ENCODE results near the gene CTBP2.

Gene CTBP2

GRCh38 chr10:125037145-125037877 is 123.1 kb downstream of the CTBP2 start:
- DNase-seq = no peak

DNA sequence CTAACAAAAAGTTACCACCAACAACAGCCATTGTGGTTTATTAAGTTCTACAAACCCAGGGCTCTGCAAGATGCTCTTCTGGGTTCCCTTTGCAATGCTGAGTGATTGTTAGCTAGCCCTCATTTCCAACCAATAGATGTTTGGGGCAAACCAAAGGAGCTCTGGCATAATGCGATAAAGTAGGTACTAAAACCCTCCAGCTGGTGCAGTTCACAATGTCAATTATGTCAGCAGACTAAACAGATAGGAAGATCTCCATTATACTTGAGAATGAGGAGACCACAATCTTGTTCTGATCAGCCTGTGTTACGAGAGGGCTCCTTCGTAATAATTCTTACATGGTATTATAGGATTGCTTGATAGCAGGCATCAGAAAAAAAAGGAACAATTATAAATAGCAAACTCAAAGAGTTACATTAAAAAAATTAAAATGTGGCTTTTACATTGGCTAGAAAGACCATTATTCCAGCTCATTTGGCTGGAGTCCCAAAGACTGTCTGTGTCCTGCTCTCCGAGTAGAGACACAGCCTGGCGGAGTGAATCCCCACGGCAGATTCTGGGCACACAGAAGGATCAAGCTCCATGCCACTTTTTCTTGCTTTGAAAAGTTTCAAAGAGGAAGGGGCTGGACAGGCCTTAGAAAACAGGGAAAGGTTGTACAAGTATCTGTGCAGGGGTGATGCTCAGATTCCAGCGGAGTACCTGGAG is 124.6 kb downstream of the CTBP2 start:
- no peak for DNase-seq

GRCh38 chr10:125035136-125035535 is 125.2 kb downstream of the CTBP2 start:
- no peak for DNase-seq

DNA sequence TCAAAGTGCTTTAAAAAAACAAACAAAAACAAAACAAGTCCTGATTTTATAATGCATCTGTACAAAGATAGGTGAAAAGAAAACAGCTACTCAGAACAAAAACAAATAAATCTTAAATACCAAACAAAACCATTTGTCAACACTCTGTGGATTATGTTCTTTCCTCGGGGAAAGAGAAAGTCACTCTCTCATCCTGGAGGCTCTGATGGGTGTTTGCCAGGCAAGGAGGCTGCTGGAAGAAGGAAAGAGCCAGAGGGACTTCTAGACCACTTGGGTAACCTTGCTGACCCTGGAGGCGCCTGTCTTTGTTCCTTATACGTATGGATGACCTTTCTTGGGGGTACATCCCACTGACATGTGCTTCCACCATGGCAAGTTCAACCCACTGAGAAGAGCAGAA is 125.7 kb downstream of the CTBP2 start:
- DNase-seq = no peak

DNA sequence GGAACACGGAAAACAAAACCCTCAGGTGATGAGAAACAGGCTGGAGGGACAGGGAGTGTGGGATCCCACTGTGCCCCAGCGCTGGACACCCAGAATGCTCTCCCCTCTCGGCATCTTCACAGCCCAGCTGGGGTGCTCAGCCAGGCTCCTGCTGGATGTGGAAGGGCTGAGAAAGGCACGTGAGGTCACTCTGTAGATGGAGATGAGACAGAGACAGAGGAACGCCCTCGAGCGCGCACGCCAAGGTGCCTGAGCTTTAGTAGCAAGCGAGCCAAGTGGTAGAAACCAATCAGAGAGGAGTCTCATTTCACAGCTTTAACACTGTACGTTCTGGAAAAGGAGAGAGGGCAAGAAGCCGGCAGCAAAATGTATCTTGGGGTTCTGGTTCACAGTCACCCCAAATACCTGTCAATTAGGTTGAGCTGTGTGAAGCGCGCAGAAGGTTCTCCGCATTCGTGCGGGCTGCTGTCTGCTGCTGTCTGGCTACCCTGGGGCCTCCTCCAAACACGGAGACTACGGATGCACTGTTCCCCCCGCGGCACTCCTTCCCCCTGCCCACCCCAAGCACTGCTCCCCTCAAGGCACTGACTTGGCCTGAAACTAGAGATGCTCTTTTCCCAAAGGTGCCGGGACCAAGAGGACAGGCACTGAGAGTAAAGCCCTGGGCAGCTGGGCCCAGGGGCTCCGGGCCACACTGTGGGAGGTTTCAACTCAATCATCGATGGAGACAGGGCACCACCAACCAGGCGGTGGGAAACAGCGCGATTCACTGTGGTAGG is 127.0 kb downstream of the CTBP2 start:
- no peak for DNase-seq

- DNase-seq = no peak
These were observed 127.8 kb downstream of the CTBP2 start for GRCh38 chr10:125032474-125033020.

DNA sequence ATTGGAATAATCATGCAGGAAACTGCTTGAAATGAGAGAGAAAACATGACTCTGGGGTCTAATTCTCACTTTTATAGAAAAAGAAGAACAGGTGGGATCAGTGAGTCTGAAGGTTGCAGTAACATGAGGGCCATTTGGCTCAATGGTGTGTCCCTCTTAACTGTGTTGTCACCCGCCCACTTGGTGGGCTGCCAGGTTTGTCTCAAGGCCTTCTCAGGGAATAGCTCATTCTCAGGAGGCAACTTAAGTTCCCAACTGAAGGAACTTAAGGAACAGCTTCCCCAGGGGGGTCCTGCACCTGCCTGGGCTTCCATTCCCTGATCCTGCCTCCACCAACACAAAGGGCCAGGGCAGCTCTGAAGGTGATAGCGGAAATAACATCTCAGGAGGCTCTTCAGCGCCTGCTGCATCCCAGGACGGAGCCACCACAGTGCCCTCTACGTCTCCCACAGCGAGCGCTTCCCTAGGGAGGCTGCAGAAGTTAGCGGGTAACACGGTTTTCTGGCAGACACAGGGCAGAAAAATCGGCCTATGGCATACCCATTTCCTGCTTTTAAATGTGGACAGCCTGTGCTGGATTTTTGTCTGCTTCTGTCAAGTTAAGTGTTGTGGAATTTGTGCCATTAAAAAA is 129.7 kb downstream of the CTBP2 start:
- DNase-seq = no peak

GRCh38 chr10:125029584-125030242 is 130.7 kb downstream of the CTBP2 start:
- DNase-seq = no peak

- no peak for DNase-seq
These were observed 132.2 kb downstream of the CTBP2 start for GRCh38 chr10:125027871-125028869.

GRCh38 chr10:125026974-125027735 is 133.2 kb downstream of the CTBP2 start:
- no peak for DNase-seq

GRCh38 chr10:125026036-125026931 is 134.1 kb downstream of the CTBP2 start:
- DNase-seq = no peak

GRCh38 chr10:125025341-125025740 is 135.0 kb downstream of the CTBP2 start:
- DNase-seq = no peak

- no peak for DNase-seq
These were observed 135.7 kb downstream of the CTBP2 start for GRCh38 chr10:125024497-125025234.

GRCh38 chr10:125023862-125024496 is 136.4 kb downstream of the CTBP2 start:
- DNase-seq = no peak

DNA sequence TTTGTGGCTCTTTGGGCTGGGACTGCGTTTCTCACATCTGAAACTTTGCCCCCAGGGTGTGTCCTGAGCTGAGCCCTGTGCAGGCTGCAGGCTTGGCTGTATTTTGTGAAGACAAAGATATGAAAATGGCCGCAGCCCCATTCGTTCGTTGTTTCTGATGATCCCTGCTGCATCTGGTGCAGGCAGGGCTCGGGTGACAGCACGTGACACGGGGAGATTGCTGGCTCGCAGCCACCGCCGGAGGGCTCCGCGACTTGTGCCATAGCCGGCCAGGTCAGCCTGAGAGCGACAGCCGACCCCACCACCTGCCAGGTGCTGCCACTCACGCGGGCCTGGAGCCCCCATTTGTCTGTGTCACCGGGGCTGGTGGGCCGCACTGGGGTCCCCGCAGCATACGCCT is 137.1 kb downstream of the CTBP2 start:
- no peak for DNase-seq

DNA sequence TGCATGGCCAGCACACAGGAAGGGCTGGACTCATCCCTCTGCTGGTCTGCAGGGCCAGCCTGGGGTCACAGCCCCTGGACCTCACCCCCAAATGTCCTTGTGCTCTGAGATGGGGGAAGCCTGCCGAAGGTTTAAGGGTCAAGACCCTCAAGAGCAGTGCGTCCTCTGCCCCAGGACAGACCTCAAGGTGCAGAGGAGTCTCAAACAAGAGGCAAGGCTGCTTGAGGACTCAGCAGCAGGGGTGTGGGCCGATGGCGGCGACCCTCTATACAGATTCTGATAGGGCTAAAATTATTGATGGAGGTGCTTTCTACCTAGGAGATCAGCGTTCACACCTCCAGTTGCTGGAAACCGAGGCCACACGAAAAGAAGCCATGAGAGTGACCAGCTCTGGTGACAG is 137.7 kb downstream of the CTBP2 start:
- DNase-seq = no peak

- no peak for DNase-seq
These were observed 138.5 kb downstream of the CTBP2 start for GRCh38 chr10:125021686-125022344.

All from hematopoietic multipotent progenitor cell treated with erythropoietin and hydrocortisone succinate and interleukin-3 and kit ligand, for 4 days (in vitro differentiated cells).